Adrenal gland (tissue), 12 donors: ENCODE results near the gene TRMO. TPM values are rescaled to one million over a fixed set of nuclear protein-coding genes. Genes with fewer than 3 reads are reported as not detected.

ENCODE experiments used
- DNase-seq, 7 donors: peaks; one replicate each; pipeline ENCODE4 v3.0.0-alpha.2; 2019 to 2020
- H3K27ac ChIP-seq, 5 donors: fragments of 200-600 bp; sonication (generic) in 4 of 5; 1 replicate in 3 of 5; 2 replicates in 2 of 5; pipeline versions ENCODE4 v1.5.1 to v1.8.0; 2016 to 2020; ENCODE audit warnings: mild to moderate bottlenecking in 1 of 5
- H3K27me3 ChIP-seq: fragments of 200-600 bp; 2 replicates; pipeline ENCODE4 v1.8.0; 2021
- H3K36me3 ChIP-seq, 2 donors: fragments of 200-600 bp; replicated peaks in 1 of 2; 1 replicate in 1 of 2; 2 replicates in 1 of 2; pipeline versions ENCODE4 v1.5.1 to v1.8.0; 2018 to 2022
- H3K4me1 ChIP-seq, 2 donors: fragments of 200-600 bp; replicated peaks in 1 of 2; 1 replicate in 1 of 2; 2 replicates in 1 of 2; pipeline versions ENCODE4 v1.5.1 to v1.8.0; 2018 to 2021
- H3K4me3 ChIP-seq, 4 donors: fragments of 200-600 bp; sonication (generic) in 3 of 4; one replicate each; pipeline ENCODE4 v1.5.1; 2016 to 2018
- H3K9me3 ChIP-seq, 3 donors: fragments of 200-600 bp; sonication (generic) in 1 of 3; replicated peaks in 1 of 3; 1 replicate in 2 of 3; 2 replicates in 1 of 3; pipeline versions ENCODE4 v1.5.1 to v1.8.0; 2016 to 2021
- POLR2A ChIP-seq, 2 donors: fragments of 450-650 bp; IDR thresholded peaks; one replicate each; pipeline ENCODE4 v1.6.1; 2017; ENCODE audit warnings: antibody characterized with exemption in 2 of 2, mild to moderate bottlenecking in 2 of 2, moderate library complexity in 1 of 2
- WGBS, 4 donors: extraction: QIAGEN DNeasy Blood & Tissue Kit in 2 of 4; methylation state at CpG; one replicate each; pipeline versions ENCODE4 v1.1.5 to v1.1.7; 2013 to 2017; 5-methylcytosine and 5-hydroxymethylcytosine counted together
- intact Hi-C, 2 donors: fragments of 100-400 bp; cut with DNase I; formaldehyde crosslinking; loops; one replicate each; pipeline versions ENCODE4 v1.14.1 to v1.15.0; 2022 to 2023
- polyA plus RNA-seq, 3 donors: library from polyadenylated mRNA; stranded (reverse); fragments of 200-250 nt in 2 of 3; fragments of 350-450 nt in 1 of 3; fragmentation: Illumina TruSeq in 1 of 3; extraction: RNeasy Lipid Tissue Mini Kit (QIAGEN cat#74804) in 1 of 3; gene quantifications; one replicate each; pipeline ENCODE4 v1.2.3, GENCODE V29; 2013 to 2014
- total RNA-seq, 9 donors: library from RNA; depleted of rRNA in 4 of 9; stranded (reverse); fragments of >200 nt in 4 of 9; fragments of 120-200 nt in 1 of 9; fragmentation: NEBNext Ultra II Directional in 1 of 9; extraction: Animal tissue kit (Norgen Biotek cat#: 25700) in 1 of 9; gene quantifications; one replicate each; pipeline versions ENCODE4 v1.1.0 to v1.2.4, GENCODE V29; 2013 to 2023
- TF ChIP-seq, protein P1 (sequence below), 6 experiments: fragments of 450-650 bp in 4 of 6; fragments of 200-600 bp in 2 of 6; sonication (generic) in 1 of 6; IDR thresholded peaks; 1 replicate in 5 of 6; 2 replicates in 1 of 6; pipeline versions ENCODE4 v1.5.1 to v1.8.0; 2016 to 2021; ENCODE audit warnings: antibody characterized with exemption in 6 of 6, mild to moderate bottlenecking in 2 of 6, moderate library complexity in 1 of 6
- donor health status: healthy with polysubstance abuse.
- donor health status: Bipolar disorder and iron deficiency.
- donor health status: DM: yes; HTN: yes; CAD: no.
- donor health status: DM: no; HTN: no; CAD: no.
- donor health status: DM: no; HTN: no; CAD: no.
- donor health status: DM: yes; HTN: yes; CAD: no.

The TRMO gene
- total and polyA plus RNA-seq, 12 donors, result 7.8 to 40.4 (median 17.1) TPM

- Histone ChIP-seq H3K9me3 (no peaks in the 10 kb centered on the region), H3K27ac (no peak overlapping the region), H3K4me1 (no peaks in the 10 kb centered on the region), H3K27me3 (no peaks in the 10 kb centered on the region), H3K4me3 (no peak overlapping the region), H3K36me3 (no peaks in the 10 kb centered on the region)
- no peak for DNase-seq
- intact Hi-C loops, result no loop called here
- TF ChIP-seq, protein P1, sequence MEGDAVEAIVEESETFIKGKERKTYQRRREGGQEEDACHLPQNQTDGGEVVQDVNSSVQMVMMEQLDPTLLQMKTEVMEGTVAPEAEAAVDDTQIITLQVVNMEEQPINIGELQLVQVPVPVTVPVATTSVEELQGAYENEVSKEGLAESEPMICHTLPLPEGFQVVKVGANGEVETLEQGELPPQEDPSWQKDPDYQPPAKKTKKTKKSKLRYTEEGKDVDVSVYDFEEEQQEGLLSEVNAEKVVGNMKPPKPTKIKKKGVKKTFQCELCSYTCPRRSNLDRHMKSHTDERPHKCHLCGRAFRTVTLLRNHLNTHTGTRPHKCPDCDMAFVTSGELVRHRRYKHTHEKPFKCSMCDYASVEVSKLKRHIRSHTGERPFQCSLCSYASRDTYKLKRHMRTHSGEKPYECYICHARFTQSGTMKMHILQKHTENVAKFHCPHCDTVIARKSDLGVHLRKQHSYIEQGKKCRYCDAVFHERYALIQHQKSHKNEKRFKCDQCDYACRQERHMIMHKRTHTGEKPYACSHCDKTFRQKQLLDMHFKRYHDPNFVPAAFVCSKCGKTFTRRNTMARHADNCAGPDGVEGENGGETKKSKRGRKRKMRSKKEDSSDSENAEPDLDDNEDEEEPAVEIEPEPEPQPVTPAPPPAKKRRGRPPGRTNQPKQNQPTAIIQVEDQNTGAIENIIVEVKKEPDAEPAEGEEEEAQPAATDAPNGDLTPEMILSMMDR (IDR thresholded peaks at IDR 0.05), result no peak
- TF ChIP-seq POLR2A (IDR thresholded peaks at IDR 0.05), result no peak
These were observed 42.6 kb upstream of the TRMO start for GRCh38 chr9:97964901-97965300.

GRCh38 chr9:97963232-97963631 lies 40.9 kb upstream of the TRMO start:
- no peaks in the 10 kb centered on the region for H3K9me3 ChIP-seq
- WGBS, 4 donors, result 55 to 87% (median 72%) methylated on average over 2 of the region's 2 CpGs

GRCh38 chr9:97962575-97962974 lies 40.3 kb upstream of the TRMO start:
- H3K36me3 ChIP-seq, result no peaks in the 10 kb centered on the region
- DNase-seq, result no peak
- no peak overlapping the region for H3K27ac ChIP-seq
- no peak overlapping the region for H3K4me3 ChIP-seq
- intact Hi-C loops, result no loop called here
- H3K4me1 ChIP-seq, result no peaks in the 10 kb centered on the region
- 75 to 86% (median 82%) methylated on average over 5 of the region's 5 CpGs for WGBS, 4 donors
- no peaks in the 10 kb centered on the region for H3K27me3 ChIP-seq
- no peaks in the 10 kb centered on the region for H3K9me3 ChIP-seq
- no peak for TF ChIP-seq POLR2A (IDR thresholded peaks at IDR 0.05)
- TF ChIP-seq, protein P1 (IDR thresholded peaks at IDR 0.05), result no peak

More at GRCh38 chr9:97963232-97963631, 40.9 kb upstream of the TRMO start:
- Histone ChIP-seq H3K36me3 (no peaks in the 10 kb centered on the region), H3K27me3 (no peaks in the 10 kb centered on the region), H3K4me1 (no peaks in the 10 kb centered on the region), H3K4me3 (no peak overlapping the region), H3K27ac (no peak overlapping the region)
- intact Hi-C loops, result no loop called here
- TF ChIP-seq POLR2A (IDR thresholded peaks at IDR 0.05), result no peak
- TF ChIP-seq, protein P1 (IDR thresholded peaks at IDR 0.05), result no peak
- no peak for DNase-seq

- intact Hi-C loops, result no loop called here
- H3K4me1 ChIP-seq, result no peaks in the 10 kb centered on the region
- no peaks in the 10 kb centered on the region for H3K36me3 ChIP-seq
- no peaks in the 10 kb centered on the region for H3K9me3 ChIP-seq
- DNase-seq, result no peak
- H3K4me3 ChIP-seq, result no peak overlapping the region
- H3K27ac ChIP-seq, result no peak overlapping the region
- no peaks in the 10 kb centered on the region for H3K27me3 ChIP-seq
- TF ChIP-seq, protein P1 (IDR thresholded peaks at IDR 0.05), result no peak
- no peak for TF ChIP-seq POLR2A (IDR thresholded peaks at IDR 0.05)
- 72 to 82% (median 80%) methylated on average over 4 of the region's 4 CpGs for WGBS, 4 donors
These were observed 39.8 kb upstream of the TRMO start for GRCh38 chr9:97962136-97962535.
